ENCODE data around the gene GPER1.

The GPER1 gene

GRCh38 chr7:1091644-1092027 lies 3.7 kb downstream of the GPER1 start:
- no peak overlapping the region for H3K4me3 ChIP-seq (ENCODE audit: low read depth, low read length)
- no peak for TF ChIP-seq CTCF (IDR thresholded peaks at IDR 0.05; ENCODE audit: borderline replicate concordance, insufficient read depth, low read depth, low read length)

- TF ChIP-seq CTCF (IDR thresholded peaks at IDR 0.05; ENCODE audit: borderline replicate concordance, insufficient read depth, low read depth, low read length) = no peak
Measured at GRCh38 chr7:1092161-1092632, 4.3 kb downstream of the GPER1 start.

GRCh38 chr7:1092806-1093501 lies 5.0 kb downstream of the GPER1 start:
- TF ChIP-seq CTCF (IDR thresholded peaks at IDR 0.05; ENCODE audit: borderline replicate concordance, insufficient read depth, low read depth, low read length) = no peak

More at GRCh38 chr7:1092161-1092632, 4.3 kb downstream of the GPER1 start:
- no peak overlapping the region for H3K4me3 ChIP-seq (ENCODE audit: low read depth, low read length)

GRCh38 chr7:1093502-1093843 lies 5.6 kb downstream of the GPER1 start:
- H3K4me3 ChIP-seq (ENCODE audit: low read depth, low read length) = no peak overlapping the region
- no peak for TF ChIP-seq CTCF (IDR thresholded peaks at IDR 0.05; ENCODE audit: borderline replicate concordance, insufficient read depth, low read depth, low read length)

More at GRCh38 chr7:1092806-1093501, 5.0 kb downstream of the GPER1 start:
- H3K4me3 ChIP-seq (ENCODE audit: low read depth, low read length) = no peak overlapping the region

- no peak for TF ChIP-seq CTCF (IDR thresholded peaks at IDR 0.05; ENCODE audit: borderline replicate concordance, insufficient read depth, low read depth, low read length)
- no peak overlapping the region for H3K4me3 ChIP-seq (ENCODE audit: low read depth, low read length)
Measured at GRCh38 chr7:1093916-1094508, 6.1 kb downstream of the GPER1 start.

- H3K4me3 ChIP-seq (ENCODE audit: low read depth, low read length) = no peak overlapping the region
- TF ChIP-seq CTCF (IDR thresholded peaks at IDR 0.05; ENCODE audit: borderline replicate concordance, insufficient read depth, low read depth, low read length) = no peak
Measured at GRCh38 chr7:1094870-1095269, 7.0 kb downstream of the GPER1 start.

GRCh38 chr7:1095621-1096155 lies 7.8 kb downstream of the GPER1 start:
- no peak for TF ChIP-seq CTCF (IDR thresholded peaks at IDR 0.05; ENCODE audit: borderline replicate concordance, insufficient read depth, low read depth, low read length)
- no peak overlapping the region for H3K4me3 ChIP-seq (ENCODE audit: low read depth, low read length)

Measured in GM12875 (cell line).